Suprapubic skin (tissue), 4 donors: Measurements from ENCODE around the gene VAV1. TPM values are rescaled to one million over a fixed set of nuclear protein-coding genes. Genes with fewer than 3 reads are reported as not detected.
A peak's percentile ranks its signal among the peaks of the same experiment; 100 is the strongest.

ENCODE experiments used
- DNase-seq, 2 donors: peaks; one replicate each; pipeline ENCODE4 v3.0.0-alpha.2; 2019; ENCODE audit warnings: low spot score in 2 of 2
- H3K27ac ChIP-seq: fragments of 200-600 bp; sonication (generic); one replicate; pipeline ENCODE4 v1.5.1; 2019
- H3K27me3 ChIP-seq: fragments of 200-600 bp; sonication (generic); one replicate; pipeline ENCODE4 v1.5.1; 2019
- H3K36me3 ChIP-seq: fragments of 200-600 bp; sonication (generic); one replicate; pipeline ENCODE4 v1.5.1; 2019
- H3K4me1 ChIP-seq: fragments of 200-600 bp; sonication (generic); one replicate; pipeline ENCODE4 v1.5.1; 2019
- H3K4me3 ChIP-seq: fragments of 200-600 bp; sonication (generic); one replicate; pipeline ENCODE4 v1.5.1; 2019; ENCODE audit warnings: mild to moderate bottlenecking
- H3K9me3 ChIP-seq: fragments of 200-600 bp; sonication (generic); one replicate; pipeline ENCODE4 v1.5.1; 2019
- EP300 ChIP-seq: sonication (generic); formaldehyde crosslinking; IDR thresholded peaks from one replicate; pipeline ENCODE4 v1.6.1; 2017; ENCODE audit warnings: antibody characterized with exemption
- POLR2A ChIP-seq, 2 donors: fragments of 450-650 bp; IDR thresholded peaks; one replicate each; pipeline ENCODE4 v1.6.1; 2017; ENCODE audit warnings: antibody characterized with exemption in 2 of 2, mild to moderate bottlenecking in 2 of 2, moderate library complexity in 2 of 2
- POLR2AphosphoS5 ChIP-seq, 3 donors: sonication (generic); formaldehyde crosslinking; IDR thresholded peaks; one replicate each; pipeline ENCODE4 v1.6.1; 2017; ENCODE audit warnings: antibody characterized with exemption in 3 of 3
- WGBS: methylation state at CpG from one replicate; pipeline ENCODE4 v1.1.5; 2018; 5-methylcytosine and 5-hydroxymethylcytosine counted together
- total RNA-seq, 4 donors: library from RNA; depleted of rRNA; stranded (reverse); fragments of >200 nt; gene quantifications; one replicate each; pipeline ENCODE4 v1.1.0, GENCODE V29; 2016
- TF ChIP-seq, protein P1 (sequence below), 2 donors: fragments of 200-600 bp in 1 of 2; fragments of 450-650 bp in 1 of 2; sonication (generic) in 1 of 2; IDR thresholded peaks; one replicate each; pipeline ENCODE4 v1.5.1; 2016 to 2019; ENCODE audit warnings: antibody characterized with exemption in 2 of 2, mild to moderate bottlenecking in 1 of 2, moderate library complexity in 1 of 2

Gene VAV1
- total RNA-seq, 4 donors from 2014 or later, result 1.1 to 3.1 (median 1.2) TPM

DNA sequence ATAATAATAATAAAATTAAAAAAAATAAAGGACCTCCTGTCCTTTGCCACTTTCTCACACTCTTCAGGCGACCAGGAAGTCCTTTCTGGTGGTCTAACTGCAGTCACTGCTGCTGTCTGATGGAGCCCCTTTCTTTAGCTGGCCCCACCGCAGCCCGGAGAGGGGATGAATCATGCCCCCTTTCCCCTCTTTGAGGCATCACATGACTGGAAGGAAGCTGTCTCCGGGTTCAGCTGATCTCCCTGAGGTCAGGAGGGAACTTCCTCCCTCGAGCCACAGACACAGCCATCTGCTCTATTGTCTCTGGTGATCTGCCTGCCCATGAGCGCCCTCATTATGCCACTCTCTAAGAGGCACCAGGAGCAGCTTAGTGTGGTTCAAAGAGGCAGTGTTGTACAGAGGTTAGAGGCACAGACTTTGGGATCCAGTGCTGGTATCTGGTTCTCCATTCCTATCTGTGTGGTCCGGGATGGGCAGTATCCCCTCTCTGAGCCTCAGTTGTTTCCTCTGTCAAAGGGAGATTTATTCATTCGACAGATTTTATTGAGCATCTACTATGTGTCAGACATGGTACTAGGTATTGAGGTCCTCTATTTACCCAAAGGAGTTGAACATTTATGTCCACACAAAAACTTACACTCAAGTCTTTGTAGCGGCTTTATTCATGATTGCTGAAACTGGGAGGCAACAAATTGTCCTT lies 30.0 kb downstream of the VAV1 start:
- Histone ChIP-seq H3K27me3 (peaks cover 5% of the 10 kb centered on the region), H3K4me1 (peaks cover 11% of the 10 kb centered on the region), H3K4me3 (no peak overlapping the region), H3K9me3 (no peaks in the 10 kb centered on the region), H3K27ac (no peak overlapping the region), H3K36me3 (no peaks in the 10 kb centered on the region)
- WGBS, result 54% methylated on average over 8 of the region's 9 CpGs
- TF ChIP-seq, protein P1, sequence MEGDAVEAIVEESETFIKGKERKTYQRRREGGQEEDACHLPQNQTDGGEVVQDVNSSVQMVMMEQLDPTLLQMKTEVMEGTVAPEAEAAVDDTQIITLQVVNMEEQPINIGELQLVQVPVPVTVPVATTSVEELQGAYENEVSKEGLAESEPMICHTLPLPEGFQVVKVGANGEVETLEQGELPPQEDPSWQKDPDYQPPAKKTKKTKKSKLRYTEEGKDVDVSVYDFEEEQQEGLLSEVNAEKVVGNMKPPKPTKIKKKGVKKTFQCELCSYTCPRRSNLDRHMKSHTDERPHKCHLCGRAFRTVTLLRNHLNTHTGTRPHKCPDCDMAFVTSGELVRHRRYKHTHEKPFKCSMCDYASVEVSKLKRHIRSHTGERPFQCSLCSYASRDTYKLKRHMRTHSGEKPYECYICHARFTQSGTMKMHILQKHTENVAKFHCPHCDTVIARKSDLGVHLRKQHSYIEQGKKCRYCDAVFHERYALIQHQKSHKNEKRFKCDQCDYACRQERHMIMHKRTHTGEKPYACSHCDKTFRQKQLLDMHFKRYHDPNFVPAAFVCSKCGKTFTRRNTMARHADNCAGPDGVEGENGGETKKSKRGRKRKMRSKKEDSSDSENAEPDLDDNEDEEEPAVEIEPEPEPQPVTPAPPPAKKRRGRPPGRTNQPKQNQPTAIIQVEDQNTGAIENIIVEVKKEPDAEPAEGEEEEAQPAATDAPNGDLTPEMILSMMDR (IDR thresholded peaks at IDR 0.05), result no peak
- peak in 1 of 2 donors; percentile 78 for DNase-seq

DNA sequence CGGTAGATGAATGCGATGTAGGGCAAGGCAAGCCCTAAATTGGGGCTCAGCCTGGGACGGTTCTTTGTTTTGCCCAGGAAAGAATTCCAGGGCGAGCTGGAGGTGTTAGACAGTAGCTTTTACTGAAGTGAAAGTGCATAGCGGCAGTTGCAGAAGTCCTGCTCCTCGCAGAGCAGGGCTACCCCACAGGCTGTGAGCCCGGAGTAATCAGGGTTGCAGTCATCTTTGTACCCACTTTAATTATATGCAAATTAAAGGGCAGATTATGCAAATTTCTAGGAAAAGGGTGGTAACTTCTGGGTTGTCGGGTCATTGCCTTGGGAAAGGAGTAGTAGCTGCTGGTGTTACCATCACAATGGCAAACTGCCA lies 30.5 kb downstream of the VAV1 start:
- Histone ChIP-seq H3K36me3 (no peaks in the 10 kb centered on the region), H3K9me3 (no peaks in the 10 kb centered on the region), H3K27me3 (peaks cover 5% of the 10 kb centered on the region), H3K4me3 (no peak overlapping the region), H3K27ac (no peak overlapping the region), H3K4me1 (peaks cover 11% of the 10 kb centered on the region)
- WGBS, result 71% methylated on average over 8 of the region's 8 CpGs
- TF ChIP-seq EP300, result no peak
- TF ChIP-seq, protein P1 (IDR thresholded peaks at IDR 0.05), result no peak
- TF ChIP-seq POLR2AphosphoS5 (IDR thresholded peaks at IDR 0.05), result no peak
- TF ChIP-seq POLR2A (IDR thresholded peaks at IDR 0.05), result no peak
- DNase-seq, result no peak

DNA sequence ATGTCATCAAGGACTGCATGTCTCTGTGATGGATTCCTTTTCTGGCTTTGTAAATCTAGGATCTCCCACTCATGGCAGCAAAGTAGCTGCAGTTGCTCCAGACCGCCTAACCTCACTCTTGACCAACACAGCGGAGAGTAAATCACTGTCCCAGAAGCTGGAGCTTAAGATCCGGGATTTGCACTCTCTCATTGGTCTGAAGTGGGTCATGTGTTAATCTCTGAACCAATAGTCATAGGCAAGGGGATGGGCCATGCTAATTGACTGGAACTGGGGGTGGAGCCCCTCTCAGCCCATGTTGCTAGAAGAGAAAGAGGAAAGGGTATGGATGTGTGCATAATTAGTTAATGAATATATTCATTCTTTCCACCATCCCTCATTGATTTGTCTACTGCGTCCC lies 34.0 kb downstream of the VAV1 start:
- 85% methylated on average over 4 of the region's 4 CpGs for WGBS
- DNase-seq, result no peak
- Histone ChIP-seq H3K27ac (no peak overlapping the region), H3K4me3 (no peak overlapping the region), H3K36me3 (no peaks in the 10 kb centered on the region), H3K4me1 (peaks cover 3% of the 10 kb centered on the region), H3K9me3 (no peaks in the 10 kb centered on the region), H3K27me3 (peaks cover 2% of the 10 kb centered on the region)
- TF ChIP-seq, protein P1 (IDR thresholded peaks at IDR 0.05), result no peak
- TF ChIP-seq EP300 (no peak), POLR2A (IDR thresholded peaks at IDR 0.05) (no peak), POLR2AphosphoS5 (IDR thresholded peaks at IDR 0.05) (no peak)

DNA sequence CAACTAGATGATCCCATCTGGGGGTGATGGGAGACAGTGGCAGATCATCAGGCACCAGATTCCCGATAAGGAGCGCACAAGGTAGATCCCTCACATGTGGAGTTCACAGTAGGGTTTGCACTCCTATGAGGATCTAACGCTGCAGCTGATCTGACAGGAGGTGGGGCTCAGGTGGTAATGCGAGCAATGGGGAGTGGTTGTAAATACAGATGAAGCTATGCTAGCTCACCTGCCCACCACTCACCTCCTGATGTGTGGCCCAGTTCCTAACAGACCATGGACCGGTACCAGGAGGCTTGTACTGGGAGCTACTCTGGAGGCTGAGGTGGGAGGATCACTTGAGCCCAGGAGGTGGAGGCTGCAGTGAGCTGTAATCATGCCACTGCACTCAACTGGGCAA lies 34.8 kb downstream of the VAV1 start:
- Histone ChIP-seq H3K4me3 (no peak overlapping the region), H3K4me1 (no peaks in the 10 kb centered on the region), H3K9me3 (no peaks in the 10 kb centered on the region), H3K27ac (no peak overlapping the region), H3K36me3 (no peaks in the 10 kb centered on the region), H3K27me3 (no peaks in the 10 kb centered on the region)
- DNase-seq, result no peak
- 95% methylated on average over 5 of the region's 5 CpGs for WGBS
- no peak for TF ChIP-seq POLR2A (IDR thresholded peaks at IDR 0.05)

DNA sequence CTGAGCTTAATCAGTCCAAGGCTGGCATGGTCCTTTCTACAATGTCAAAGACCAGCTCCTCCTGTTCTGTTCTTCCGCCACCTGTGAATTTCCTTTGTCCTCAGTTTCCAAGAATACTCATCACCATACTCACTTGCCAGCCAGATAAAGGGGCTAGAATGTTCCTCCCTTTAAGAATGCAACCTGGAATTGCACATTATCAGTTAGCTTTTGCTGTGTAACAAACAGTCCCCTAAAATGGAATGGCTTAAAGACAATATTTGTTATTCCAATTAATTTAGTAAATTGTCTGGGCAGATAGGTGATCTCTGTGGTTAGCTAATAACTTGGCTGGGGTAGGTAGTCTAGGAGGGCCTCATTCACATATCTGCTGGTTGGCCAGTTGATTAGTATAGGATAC lies 36.0 kb downstream of the VAV1 start:
- no peak for DNase-seq
- TF ChIP-seq, protein P1 (IDR thresholded peaks at IDR 0.05), result no peak
- TF ChIP-seq POLR2AphosphoS5 (IDR thresholded peaks at IDR 0.05) (no peak), POLR2A (IDR thresholded peaks at IDR 0.05) (no peak), EP300 (no peak)
- H3K36me3 ChIP-seq, result no peaks in the 10 kb centered on the region
- no peak overlapping the region for H3K27ac ChIP-seq
- WGBS, result 90% methylated on average over 1 of the region's 1 CpG
- H3K4me1 ChIP-seq, result no peaks in the 10 kb centered on the region
- no peaks in the 10 kb centered on the region for H3K27me3 ChIP-seq
- H3K9me3 ChIP-seq, result no peaks in the 10 kb centered on the region
- no peak overlapping the region for H3K4me3 ChIP-seq

DNA sequence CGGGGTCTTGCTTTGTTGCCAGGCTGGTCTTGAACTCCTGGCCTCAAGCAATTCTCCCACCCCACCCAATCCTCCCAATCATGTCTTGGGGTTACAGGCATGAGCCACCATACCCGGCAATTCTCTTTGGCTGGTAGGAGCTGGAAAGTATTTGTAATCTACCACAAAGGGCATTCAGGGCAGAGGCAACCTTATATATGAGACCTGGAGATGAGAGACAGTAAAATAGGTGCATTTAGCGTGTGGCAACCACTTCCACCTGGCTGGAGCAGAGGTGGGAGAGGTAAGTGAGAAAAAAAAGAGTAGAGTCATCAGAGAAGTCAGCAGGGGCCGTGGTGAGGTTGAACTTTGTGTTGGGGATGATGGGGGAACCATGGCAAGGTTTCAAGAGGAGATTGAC lies 36.8 kb downstream of the VAV1 start:
- TF ChIP-seq EP300 (no peak), POLR2AphosphoS5 (IDR thresholded peaks at IDR 0.05) (no peak)

More for the DNA sequence above, 36.8 kb downstream of the VAV1 start:
- Histone ChIP-seq H3K27ac (no peak overlapping the region), H3K27me3 (no peaks in the 10 kb centered on the region), H3K4me1 (no peaks in the 10 kb centered on the region), H3K36me3 (no peaks in the 10 kb centered on the region), H3K9me3 (no peaks in the 10 kb centered on the region), H3K4me3 (no peak overlapping the region)
- WGBS, result 78% methylated on average over 4 of the region's 4 CpGs
- DNase-seq, result no peak
